Testis (tissue), 3 donors: ENCODE data around the gene PGAP1. TPM values are rescaled to one million over a fixed set of nuclear protein-coding genes. Genes with fewer than 3 reads are reported as not detected.
A peak's percentile ranks its signal among the peaks of the same experiment; 100 is the strongest.

ENCODE experiments used
- DNase-seq: peaks from one replicate; pipeline ENCODE4 v3.0.0-alpha.2; 2019
- H3K27ac ChIP-seq, 2 donors: fragments of 200-600 bp; sonication (generic); one replicate each; pipeline ENCODE4 v1.5.1; 2019
- H3K27me3 ChIP-seq: fragments of 200-600 bp; sonication (generic); one replicate; pipeline ENCODE4 v1.5.1; 2019
- H3K36me3 ChIP-seq: fragments of 200-600 bp; sonication (generic); one replicate; pipeline ENCODE4 v1.5.1; 2017; ENCODE audit warnings: low read depth; ENCODE audit errors: missing control alignments
- H3K4me1 ChIP-seq: fragments of 200-600 bp; sonication (generic); one replicate; pipeline ENCODE4 v1.5.1; 2019
- H3K4me3 ChIP-seq, 2 donors: fragments of 200-600 bp; sonication (generic); one replicate each; pipeline ENCODE4 v1.5.1; 2017 to 2019
- H3K9me3 ChIP-seq: fragments of 200-600 bp; sonication (generic); one replicate; pipeline ENCODE4 v1.5.1; 2017
- POLR2A ChIP-seq: fragments of 450-650 bp; IDR thresholded peaks from one replicate; pipeline ENCODE4 v1.6.1; 2017; ENCODE audit warnings: antibody characterized with exemption, mild to moderate bottlenecking, moderate library complexity
- WGBS, 2 donors: methylation state at CpG; one replicate each; pipeline ENCODE4 v1.1.5; 2018; 5-methylcytosine and 5-hydroxymethylcytosine counted together
- intact Hi-C: fragments of 100-400 bp; cut with DNase I; formaldehyde crosslinking; loops from one replicate; pipeline ENCODE4 v1.15.1; 2023; ENCODE audit warnings: low total_unique reads
- polyA plus RNA-seq: library from polyadenylated mRNA; stranded (reverse); fragments of 350-450 nt; fragmentation: Illumina TruSeq; extraction: RNeasy Lipid Tissue Mini Kit (QIAGEN cat#74804); gene quantifications from one replicate; pipeline ENCODE4 v1.2.3, GENCODE V29; 2014; ENCODE audit warnings: low read depth, low replicate concordance; ENCODE audit not compliant: insufficient read depth
- total RNA-seq, 2 donors: library from RNA; depleted of rRNA; stranded (reverse); fragments of >200 nt; gene quantifications; one replicate each; pipeline ENCODE4 v1.2.3, GENCODE V29; 2016
- TF ChIP-seq, protein P1 (sequence below), 3 experiments: fragments of 450-650 bp in 2 of 3; fragments of 200-600 bp in 1 of 3; sonication (generic) in 1 of 3; IDR thresholded peaks; one replicate each; pipeline ENCODE4 v1.5.1; 2016 to 2019; ENCODE audit warnings: antibody characterized with exemption in 3 of 3, mild to moderate bottlenecking in 2 of 3, moderate library complexity in 1 of 3

The PGAP1 gene
- total and polyA plus RNA-seq, 3 donors from 2014 or later: 6.7 to 10.9 (median 7.7) TPM

DNA sequence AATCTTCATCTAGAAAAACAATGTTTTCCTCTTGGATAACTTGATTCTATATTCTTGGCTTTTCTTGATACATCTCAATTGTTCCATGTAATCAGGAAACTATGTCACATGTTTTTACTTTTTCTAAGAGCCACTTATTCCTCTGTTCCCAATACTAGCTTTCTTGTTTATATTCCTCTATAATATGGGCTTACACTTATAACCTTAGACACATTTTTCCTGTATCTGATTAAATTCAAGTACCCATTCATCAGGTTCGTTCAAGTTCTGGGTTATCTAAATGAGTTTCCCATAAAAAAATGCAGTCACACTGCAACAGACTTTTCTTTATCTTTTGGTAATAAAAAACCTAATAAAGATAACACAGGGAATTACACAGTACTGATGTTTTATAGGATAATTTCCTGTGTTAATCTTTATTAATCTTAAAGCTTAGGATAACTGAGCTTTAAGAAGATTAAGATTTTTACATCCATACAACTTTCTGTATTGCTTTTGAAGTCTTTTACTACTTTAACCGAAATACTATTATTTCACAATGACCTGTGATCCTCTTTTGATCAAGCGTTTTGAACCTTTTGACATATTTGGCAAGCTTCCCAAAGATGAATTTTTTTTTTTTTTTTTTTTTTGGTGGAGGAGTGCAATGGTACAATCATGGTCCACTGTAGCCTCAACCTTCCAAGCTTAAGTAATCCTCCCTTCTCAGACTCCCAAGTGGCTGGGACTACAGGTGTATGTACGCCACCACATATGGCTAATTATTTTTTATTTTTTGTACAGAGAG, 73.0 kb downstream of the PGAP1 start:
- no peak overlapping the region for H3K4me3 ChIP-seq

GRCh38 chr2:196851088-196851487, 75.4 kb downstream of the PGAP1 start:
- WGBS, 2 donors: 79 to 81% methylated on average over 1 of the region's 1 CpG
- Histone ChIP-seq H3K36me3 (no peaks in the 10 kb centered on the region), H3K4me3 (no peak overlapping the region), H3K9me3 (no peaks in the 10 kb centered on the region), H3K27me3 (no peaks in the 10 kb centered on the region), H3K4me1 (no peaks in the 10 kb centered on the region), H3K27ac (no peak overlapping the region)
- TF ChIP-seq POLR2A: no peak
- TF ChIP-seq, protein P1, sequence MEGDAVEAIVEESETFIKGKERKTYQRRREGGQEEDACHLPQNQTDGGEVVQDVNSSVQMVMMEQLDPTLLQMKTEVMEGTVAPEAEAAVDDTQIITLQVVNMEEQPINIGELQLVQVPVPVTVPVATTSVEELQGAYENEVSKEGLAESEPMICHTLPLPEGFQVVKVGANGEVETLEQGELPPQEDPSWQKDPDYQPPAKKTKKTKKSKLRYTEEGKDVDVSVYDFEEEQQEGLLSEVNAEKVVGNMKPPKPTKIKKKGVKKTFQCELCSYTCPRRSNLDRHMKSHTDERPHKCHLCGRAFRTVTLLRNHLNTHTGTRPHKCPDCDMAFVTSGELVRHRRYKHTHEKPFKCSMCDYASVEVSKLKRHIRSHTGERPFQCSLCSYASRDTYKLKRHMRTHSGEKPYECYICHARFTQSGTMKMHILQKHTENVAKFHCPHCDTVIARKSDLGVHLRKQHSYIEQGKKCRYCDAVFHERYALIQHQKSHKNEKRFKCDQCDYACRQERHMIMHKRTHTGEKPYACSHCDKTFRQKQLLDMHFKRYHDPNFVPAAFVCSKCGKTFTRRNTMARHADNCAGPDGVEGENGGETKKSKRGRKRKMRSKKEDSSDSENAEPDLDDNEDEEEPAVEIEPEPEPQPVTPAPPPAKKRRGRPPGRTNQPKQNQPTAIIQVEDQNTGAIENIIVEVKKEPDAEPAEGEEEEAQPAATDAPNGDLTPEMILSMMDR (IDR thresholded peaks at IDR 0.05): no peak
- intact Hi-C loops: no loop called here
- no peak for DNase-seq

More for the DNA sequence above, 73.0 kb downstream of the PGAP1 start:
- WGBS, 2 donors: 74 to 84% methylated on average over 4 of the region's 4 CpGs
- Histone ChIP-seq H3K27me3 (no peaks in the 10 kb centered on the region), H3K9me3 (no peaks in the 10 kb centered on the region), H3K27ac (no peak overlapping the region), H3K36me3 (no peaks in the 10 kb centered on the region), H3K4me1 (no peaks in the 10 kb centered on the region)
- DNase-seq: no peak
- intact Hi-C loops: no loop called here
- TF ChIP-seq, protein P1 (IDR thresholded peaks at IDR 0.05): no peak
- TF ChIP-seq POLR2A: no peak

DNA sequence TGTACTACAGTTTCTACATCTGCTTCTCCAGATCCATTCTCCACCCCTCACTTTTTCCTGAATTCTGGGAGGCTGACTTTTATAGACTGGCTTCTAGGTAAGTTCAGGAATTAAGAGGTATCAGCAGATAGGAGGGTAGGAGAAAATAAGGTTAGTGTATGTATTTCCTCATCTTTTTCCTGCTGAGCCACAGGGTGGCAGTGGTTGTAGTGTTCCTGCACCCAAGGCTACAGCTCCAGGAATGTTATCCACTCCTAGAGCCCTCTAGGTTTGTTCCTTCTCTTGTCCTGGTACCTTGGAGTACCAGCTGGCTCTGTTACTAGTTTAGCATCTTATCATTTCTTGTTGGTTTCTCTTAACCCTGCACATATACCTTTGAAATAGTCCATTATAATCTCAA, 76.6 kb downstream of the PGAP1 start:
- H3K4me1 ChIP-seq: no peaks in the 10 kb centered on the region
- no peaks in the 10 kb centered on the region for H3K9me3 ChIP-seq
- DNase-seq: peak; percentile 43
- TF ChIP-seq, protein P1 (IDR thresholded peaks at IDR 0.05): no peak
- no peak for TF ChIP-seq POLR2A
- no peak overlapping the region for H3K27ac ChIP-seq
- no peaks in the 10 kb centered on the region for H3K36me3 ChIP-seq
- H3K27me3 ChIP-seq: no peaks in the 10 kb centered on the region
- intact Hi-C loops: no loop called here
- no peak overlapping the region for H3K4me3 ChIP-seq

DNA sequence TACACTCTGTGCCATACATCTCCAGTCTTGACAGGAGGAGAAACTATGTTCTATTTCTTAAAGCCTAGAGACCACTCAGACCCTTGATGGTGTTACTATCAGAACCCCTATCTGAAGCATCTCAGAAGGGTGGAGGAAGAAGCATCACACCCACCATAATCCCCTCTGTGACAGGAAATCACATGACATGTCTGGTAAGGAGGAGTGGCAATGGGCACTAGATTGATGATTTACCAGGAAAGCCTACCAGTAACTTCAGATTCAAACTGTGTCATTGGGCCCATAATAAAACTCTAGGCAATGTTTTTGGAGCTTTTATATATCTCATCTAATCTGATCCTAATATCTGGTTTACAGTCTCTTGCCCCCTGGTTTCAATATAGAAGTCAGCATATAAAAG, 80.2 kb downstream of the PGAP1 start:
- no peaks in the 10 kb centered on the region for H3K27me3 ChIP-seq
- TF ChIP-seq POLR2A: no peak
- TF ChIP-seq, protein P1 (IDR thresholded peaks at IDR 0.05): no peak
- intact Hi-C loops: no loop called here

GRCh38 chr2:196845371-196845770, 81.1 kb downstream of the PGAP1 start:
- H3K27ac ChIP-seq: no peak overlapping the region
- no peaks in the 10 kb centered on the region for H3K27me3 ChIP-seq
- H3K36me3 ChIP-seq: no peaks in the 10 kb centered on the region
- TF ChIP-seq, protein P1 (IDR thresholded peaks at IDR 0.05): no peak
- no peak for TF ChIP-seq POLR2A
- 80 to 86% methylated on average over 3 of the region's 3 CpGs for WGBS, 2 donors
- H3K4me3 ChIP-seq: no peak overlapping the region
- no peak for DNase-seq
- H3K9me3 ChIP-seq: no peaks in the 10 kb centered on the region
- no peaks in the 10 kb centered on the region for H3K4me1 ChIP-seq
- intact Hi-C loops: no loop called here

More for the DNA sequence above, 80.2 kb downstream of the PGAP1 start:
- Histone ChIP-seq H3K36me3 (no peaks in the 10 kb centered on the region), H3K4me1 (no peaks in the 10 kb centered on the region), H3K9me3 (no peaks in the 10 kb centered on the region), H3K4me3 (no peak overlapping the region), H3K27ac (no peak overlapping the region)
- no peak for DNase-seq
